ENCODE results near the gene MT1F.
"Not testable (repeated sequence)": the region's sequence is repeated elsewhere in the genome, so short reads cannot be mapped to it uniquely, and the experiment has no call there.

Gene MT1F

GRCh38 chr16:56657555-56658326 lies at the start of gene MT1F:
Gene MT1F, plus strand, starts transcription at chr16:56657959. Its CDS starts 100 bp downstream, at chr16:56658059.
- in situ Hi-C loops (cut with HindIII; ENCODE audit: low sequenced_read_pairs): no loop called here

DNA sequence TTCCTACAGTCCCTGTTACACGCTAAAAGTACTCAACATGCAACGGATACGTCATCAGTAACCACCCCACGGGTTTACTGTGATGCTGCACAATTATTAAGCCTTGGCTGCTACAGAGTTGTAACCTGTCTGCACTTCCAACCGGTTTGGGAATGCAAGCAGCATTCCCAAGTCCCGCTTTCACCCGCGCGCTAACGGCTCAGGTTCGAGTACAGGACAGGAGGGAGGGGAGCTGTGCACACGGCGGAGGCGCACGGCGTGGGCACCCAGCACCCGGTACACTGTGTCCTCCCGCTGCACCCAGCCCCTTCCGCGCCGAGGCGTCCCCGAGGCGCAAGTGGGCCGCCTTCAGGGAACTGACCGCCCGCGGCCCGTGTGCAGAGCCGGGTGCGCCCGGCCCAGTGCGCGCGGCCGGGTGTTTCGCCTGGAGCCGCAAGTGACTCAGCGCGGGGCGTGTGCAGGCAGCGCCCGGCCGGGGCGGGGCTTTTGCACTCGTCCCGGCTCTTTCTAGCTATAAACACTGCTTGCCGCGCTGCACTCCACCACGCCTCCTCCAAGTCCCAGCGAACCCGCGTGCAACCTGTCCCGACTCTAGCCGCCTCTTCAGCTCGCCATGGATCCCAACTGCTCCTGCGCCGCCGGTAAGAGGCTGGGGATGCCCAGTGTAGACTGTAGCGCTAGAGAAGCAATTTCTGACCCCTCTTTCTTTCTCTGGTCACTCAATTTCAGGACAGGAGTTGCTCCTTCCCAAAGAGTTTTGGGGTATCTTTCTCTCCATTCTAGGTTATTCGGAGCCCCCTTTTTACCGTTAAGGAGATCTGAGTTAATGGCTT lies 49.5 kb upstream of the MT1F start, which contains the start of gene MT2A:
Gene MT2A, plus strand, starts transcription at position 542 of the 833 bp plus-strand sequence. Its CDS starts 72 bp downstream, at position 614.
- in situ Hi-C loops (cut with HindIII; ENCODE audit: low sequenced_read_pairs): no loop called here

GRCh38 chr16:56608876-56609462 lies 48.8 kb upstream of the MT1F start:
- in situ Hi-C loops (cut with HindIII; ENCODE audit: low sequenced_read_pairs): no loop called here

- in situ Hi-C loops (cut with HindIII; ENCODE audit: low sequenced_read_pairs): no loop called here
Measured at GRCh38 chr16:56609463-56609921, 48.3 kb upstream of the MT1F start.

DNA sequence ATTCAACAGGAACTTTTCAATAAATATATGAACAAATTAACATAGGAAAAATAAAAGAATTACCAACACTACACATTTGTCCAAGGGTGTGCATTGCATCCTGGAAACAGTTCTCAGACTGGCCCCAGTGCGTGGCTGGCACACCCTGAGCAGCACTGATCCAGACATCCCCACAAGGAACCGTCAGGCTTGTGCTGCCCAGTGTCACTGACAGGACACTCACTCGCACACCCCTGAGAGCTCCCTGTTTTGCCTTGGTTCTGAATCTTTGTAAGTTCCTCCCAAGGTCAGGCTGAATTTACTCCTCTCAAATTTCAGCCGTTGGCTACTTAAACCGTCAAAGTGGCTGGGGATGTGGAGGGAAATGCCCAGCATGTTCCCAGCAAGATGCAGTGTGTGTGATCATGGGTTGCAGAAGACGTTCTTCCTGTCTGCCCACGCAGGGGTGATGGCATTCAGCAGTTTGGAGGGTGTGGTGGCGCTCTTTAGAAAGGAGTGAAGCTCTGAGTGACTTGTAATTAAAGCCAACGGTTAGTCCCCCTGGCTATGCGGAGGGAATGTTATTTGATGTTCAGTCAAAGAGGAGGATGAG lies 47.6 kb upstream of the MT1F start:
- in situ Hi-C loops (cut with HindIII; ENCODE audit: low sequenced_read_pairs): no loop called here

- in situ Hi-C loops (cut with HindIII; ENCODE audit: low sequenced_read_pairs): no loop called here
Measured at GRCh38 chr16:56610609-56611111, 47.1 kb upstream of the MT1F start.

GRCh38 chr16:56611281-56611833 lies 46.4 kb upstream of the MT1F start:
- in situ Hi-C loops (cut with HindIII; ENCODE audit: low sequenced_read_pairs): no loop called here

DNA sequence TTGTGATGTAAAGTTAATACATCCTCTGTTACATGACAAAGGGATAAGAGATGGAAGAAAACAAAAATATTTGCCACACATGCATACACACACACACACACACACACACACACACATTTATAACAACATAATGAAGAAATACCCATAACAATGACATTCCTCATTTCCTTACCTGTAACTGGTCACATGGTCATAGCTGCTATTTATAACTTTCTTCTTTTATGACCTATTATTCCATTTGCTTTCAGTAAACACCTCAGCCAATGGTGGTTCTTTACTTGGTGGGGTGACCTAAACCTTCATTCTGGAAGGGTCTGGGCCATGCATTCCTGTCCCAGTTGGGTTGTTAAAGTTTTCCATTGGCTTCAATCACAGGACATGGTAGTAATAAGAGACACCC lies 44.1 kb upstream of the MT1F start:
- in situ Hi-C loops (cut with HindIII; ENCODE audit: low sequenced_read_pairs): no loop called here

DNA sequence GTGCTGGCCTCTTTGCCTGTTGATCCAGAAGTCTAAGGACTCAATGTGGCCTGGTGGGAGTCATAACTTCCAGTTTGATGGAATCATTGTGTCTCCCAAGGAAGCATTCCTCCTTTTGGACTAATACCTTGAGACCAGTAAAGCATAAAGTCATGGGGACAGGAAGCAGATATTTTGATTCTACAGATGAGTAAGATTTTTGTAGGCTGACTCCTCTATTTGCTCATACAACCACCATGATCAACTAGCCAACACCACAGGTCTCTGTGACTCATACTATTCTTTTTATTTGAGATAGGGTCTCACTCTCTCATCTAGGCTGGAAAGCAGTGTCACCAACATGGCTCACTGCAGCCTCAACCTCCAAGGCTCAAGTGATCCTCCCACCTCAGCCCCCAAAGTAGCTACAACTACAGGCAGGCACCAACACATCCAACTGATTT lies 43.2 kb upstream of the MT1F start:
- in situ Hi-C loops (cut with HindIII; ENCODE audit: low sequenced_read_pairs): no loop called here

DNA sequence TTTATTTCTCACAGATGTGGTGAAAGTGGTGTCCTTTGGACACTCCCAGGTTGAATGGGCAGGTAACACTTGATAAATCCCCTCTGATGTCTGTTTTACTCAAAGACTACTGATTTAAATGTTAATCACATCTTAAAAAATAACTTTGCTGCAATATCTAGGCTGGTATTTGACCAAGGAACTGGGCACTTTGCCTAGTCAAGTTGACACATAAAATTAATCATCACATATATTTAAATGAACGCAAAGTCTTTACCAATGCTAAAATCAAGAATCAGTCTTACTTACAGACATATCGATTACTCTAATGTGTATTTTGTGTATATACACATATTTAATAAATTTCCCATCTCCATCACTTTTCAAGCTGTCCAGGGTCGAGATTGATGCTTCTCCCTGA lies 42.4 kb upstream of the MT1F start:
- in situ Hi-C loops (cut with HindIII; ENCODE audit: low sequenced_read_pairs): no loop called here

DNA sequence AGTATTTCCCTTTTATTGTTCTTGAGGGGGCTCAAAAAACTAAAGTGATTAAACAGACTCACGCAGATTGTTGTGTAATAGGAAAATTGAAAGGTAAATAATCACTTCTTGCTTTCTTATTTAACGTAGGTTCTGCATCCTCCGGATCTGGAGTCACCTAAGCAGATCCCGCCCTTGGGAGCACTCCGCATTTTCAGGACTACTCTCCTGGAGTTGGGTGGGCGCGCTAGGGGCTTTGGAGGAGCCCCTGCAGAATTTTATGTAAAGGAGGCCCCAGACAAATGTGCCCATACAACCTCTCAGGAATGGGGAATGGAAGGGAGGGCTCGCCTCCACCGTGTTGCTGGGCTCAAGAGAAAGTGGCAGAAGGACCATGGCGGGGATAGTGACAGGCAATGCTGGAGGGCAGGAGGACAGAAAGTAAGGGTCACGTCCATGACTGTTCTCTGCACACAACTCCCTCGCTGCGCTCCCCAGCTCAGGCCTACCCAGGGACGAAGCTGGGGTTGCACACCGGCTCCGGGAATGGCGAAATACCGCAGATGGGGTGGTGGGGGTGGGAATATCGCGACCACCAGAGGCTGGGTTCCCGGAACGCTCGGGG lies 41.0 kb upstream of the MT1F start:
- in situ Hi-C loops (cut with HindIII; ENCODE audit: low sequenced_read_pairs): no loop called here

DNA sequence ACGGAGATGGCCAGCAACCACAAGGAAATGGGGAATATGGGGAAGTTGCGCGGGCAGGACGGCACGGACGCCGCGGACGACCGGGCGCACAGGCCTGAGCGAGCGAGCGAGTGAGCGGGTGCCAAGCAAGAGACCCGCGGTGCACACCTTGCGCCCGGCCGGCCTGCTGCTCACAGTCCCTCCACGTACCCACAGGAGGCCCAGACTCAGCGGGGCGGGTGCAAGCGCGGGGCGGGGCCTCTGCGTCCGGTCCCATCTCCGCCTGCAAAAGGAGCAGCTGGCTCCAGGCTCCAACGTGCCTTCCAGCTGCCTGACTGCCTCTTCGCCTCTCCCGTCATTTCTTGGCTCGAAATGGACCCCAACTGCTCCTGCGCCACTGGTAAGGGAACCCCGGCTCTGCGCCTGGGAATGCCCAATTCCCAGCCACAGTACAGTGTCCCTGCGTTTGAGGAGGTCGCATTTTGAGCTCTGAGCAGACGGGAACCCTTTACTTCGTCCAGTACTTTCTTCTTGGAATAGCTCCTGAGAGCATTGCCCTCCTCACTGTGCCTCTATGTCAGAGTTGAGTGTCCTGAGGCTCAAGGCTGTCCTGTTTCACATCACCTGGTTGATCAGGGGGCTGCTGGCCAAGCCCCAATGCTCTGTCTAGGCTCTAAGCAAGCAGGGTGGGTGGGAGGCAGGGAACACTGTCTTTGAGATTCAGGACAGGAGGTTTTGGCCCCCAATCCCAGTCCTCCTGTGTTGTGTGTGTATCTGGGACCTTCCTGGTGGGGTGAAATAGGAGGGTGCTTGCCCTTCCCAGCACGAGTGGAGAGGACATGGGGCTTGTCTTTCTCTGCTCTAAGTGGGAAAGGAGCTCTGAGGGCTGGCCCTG lies 40.3 kb upstream of the MT1F start:
- in situ Hi-C loops (cut with HindIII; ENCODE audit: low sequenced_read_pairs): no loop called here

DNA sequence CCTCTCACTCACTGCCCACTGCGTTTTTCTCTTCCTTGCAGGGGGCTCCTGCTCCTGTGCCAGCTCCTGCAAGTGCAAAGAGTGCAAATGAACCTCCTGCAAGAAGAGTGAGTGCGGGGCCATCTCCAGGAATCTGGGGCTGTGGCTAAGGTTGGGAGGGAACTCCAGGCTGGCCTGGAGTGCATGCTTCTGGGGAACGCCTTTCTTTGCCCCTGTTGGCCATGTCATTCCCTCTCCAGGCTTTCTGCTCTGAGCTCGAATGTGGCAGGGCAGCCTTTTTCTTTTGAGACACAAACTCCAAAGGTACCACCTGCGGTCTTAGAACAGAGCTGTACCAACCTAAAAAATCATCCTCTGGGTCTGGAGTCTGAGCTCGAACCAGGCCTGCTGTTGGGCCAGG lies 39.6 kb upstream of the MT1F start:
- in situ Hi-C loops (cut with HindIII; ENCODE audit: low sequenced_read_pairs): no loop called here

DNA sequence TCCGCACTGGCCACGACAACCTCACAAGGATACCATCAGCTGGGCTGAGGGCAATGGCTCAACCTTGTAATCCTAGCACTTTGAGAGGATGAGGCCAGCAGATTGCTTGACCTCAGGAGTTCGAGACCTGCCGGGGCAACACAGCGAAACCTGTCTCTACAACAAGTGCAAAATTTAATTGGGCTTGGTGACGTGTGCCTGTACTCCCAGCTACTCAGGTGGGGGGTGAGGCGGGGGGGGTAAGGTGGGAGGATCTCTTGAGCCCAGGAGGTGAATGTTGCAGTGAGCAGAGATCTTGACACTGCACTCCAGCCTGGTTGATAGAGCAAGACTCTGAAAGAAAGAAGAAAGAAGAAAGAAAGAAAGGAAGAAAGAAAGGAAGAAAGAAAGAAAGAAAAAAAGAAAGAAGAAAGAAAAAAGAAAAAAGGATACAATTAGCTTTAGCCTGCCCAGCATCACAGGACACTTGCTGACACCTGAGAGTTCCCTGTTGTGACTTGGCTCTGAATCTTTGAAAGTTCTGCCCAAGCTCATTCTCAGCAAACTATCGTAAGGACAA lies 37.3 kb upstream of the MT1F start:
- in situ Hi-C loops (cut with HindIII; ENCODE audit: low sequenced_read_pairs): no loop called here

DNA sequence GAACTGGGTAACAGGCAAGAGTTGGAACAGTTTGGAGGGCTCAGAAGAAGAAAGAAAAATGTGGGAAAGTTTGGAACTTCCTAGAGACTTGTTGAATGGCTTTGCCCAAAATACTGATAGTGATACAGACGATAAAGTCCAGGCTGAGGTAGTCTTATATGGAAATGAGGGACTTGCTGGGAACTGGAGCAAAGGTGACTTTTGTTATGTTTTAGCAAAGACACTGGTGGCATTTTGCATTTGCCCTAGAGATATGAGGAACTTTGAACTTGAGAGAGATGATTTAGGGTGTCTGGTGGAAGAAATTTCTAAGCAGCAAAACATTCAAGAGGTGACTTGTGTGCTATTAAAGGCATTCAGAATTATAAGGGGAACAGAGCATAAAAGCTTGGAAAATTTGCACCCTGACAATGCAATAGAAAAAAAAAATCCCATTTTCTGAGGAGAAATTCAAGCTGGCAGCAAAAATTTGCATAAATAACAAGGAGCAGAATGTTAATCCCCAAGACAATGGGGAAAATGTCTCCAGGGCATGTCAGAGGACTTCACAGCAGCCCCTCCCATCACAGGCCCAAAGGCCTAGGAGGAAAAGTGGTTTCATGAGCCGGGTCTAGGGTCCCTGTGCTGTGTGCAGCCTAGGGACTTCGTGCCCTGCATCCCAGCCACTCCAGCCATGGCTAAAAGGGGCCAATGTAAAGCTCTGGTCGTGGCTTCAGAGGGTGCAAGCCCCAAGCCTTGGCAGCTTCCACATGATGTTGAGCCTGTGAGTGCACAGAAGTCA lies 35.9 kb upstream of the MT1F start:
- in situ Hi-C loops (cut with HindIII; ENCODE audit: low sequenced_read_pairs): not testable (repeated sequence)

DNA sequence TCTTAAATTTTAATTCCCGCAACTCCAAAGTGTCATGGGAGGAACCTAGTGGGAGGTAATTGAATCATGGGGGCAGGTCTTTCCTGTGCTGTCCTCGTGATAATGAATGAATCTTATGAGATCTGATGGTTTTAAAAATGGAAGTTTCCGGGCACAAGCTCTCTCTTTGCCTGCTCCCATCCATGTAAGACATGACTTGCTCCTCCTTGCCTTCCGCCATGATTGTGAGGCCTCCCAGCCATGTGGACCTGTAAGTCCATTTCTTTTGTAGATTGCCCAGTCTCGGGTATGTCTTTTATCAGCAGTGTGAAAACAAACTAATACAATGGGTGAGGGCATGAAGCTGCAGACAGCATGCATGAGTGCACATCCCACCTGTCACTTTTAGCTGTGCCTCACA lies 34.6 kb upstream of the MT1F start:
- in situ Hi-C loops (cut with HindIII; ENCODE audit: low sequenced_read_pairs): not testable (repeated sequence)

GRCh38 chr16:56623637-56624036 lies 34.1 kb upstream of the MT1F start:
- in situ Hi-C loops (cut with HindIII; ENCODE audit: low sequenced_read_pairs): no loop called here

Data from endothelial cell of hepatic sinusoid (primary cell).